Activated effector memory CD4-positive, alpha-beta T cell treated with Interleukin-2 at 50 U/mL for 16 hours (primary cell): ENCODE results near the gene JADE2.
A peak's percentile ranks its signal among the peaks of the same experiment; 100 is the strongest.
"Not testable (repeated sequence)": the region's sequence is repeated elsewhere in the genome, so short reads cannot be mapped to it uniquely, and the experiment has no call there.

Source experiments
- DNase-seq: peaks from one replicate; pipeline ENCODE4 v3.0.0-alpha.2; 2020

Gene JADE2

DNA sequence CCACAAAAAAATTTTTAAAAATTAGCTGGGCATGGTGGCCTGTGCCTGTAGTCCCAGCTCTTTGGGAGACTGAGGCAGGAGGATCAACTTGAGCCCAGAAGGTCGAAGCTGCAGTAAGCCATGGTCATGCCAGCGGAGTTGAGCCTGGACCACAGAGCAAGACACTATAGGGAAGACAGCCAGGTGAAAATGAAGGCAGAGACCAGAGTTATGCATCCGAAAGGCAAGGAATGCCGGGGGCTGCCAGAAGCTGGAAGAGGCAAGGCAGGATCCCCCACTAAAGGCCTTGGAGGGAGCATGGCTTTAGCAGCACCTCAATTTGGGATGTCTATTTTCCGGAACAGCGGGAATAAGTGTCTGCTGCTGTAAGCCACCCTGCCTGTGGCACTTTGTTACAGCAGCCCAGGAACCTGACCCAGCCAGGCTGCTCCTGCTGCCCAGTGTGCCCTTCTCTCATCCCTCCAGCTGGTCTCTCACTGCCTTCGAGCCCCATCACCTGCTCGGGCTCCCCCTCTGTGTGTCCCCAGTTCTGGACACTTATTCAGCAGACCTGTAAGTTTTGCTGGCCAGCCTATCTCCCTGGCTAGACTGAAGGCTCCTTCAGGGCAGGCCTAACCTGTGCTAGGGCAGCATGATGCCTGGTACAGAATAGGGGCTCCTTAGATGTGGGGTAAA lies 16.8 kb upstream of the JADE2 start:
- DNase-seq: no peak

DNA sequence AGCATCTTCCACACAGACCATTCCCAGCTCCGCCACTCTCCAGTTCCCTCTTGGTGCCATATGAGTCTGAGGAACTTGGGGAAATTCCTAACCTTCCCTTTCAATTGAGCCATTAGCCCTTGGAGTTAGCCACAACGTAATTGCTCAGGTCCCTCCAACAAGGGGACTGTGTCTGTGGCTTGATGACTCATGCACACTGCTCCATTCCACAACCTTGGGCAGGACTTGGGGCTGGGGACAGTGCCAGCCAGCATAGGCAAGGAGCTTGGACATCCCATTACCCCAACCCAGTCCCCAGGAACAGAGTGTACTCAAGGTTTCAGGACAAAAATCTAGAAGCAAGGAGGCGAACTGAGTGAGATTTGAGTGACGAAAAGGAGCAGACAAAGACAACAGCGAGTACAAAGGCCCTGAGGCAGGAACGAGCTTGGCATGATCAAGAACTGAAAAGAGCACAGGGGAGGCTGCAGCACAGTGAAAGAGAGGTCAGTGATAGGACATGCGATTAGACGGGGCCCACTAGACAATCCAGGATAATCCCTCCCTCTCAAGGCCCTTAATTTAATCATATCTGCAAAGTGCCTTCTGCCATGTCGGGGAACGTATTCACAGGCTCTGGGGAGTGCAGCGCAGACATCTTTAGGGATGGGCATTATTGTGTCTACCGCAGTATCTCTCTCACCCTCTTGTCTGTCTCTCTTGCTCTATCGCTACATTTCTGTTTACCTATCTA lies 16.0 kb upstream of the JADE2 start:
- no peak for DNase-seq

DNA sequence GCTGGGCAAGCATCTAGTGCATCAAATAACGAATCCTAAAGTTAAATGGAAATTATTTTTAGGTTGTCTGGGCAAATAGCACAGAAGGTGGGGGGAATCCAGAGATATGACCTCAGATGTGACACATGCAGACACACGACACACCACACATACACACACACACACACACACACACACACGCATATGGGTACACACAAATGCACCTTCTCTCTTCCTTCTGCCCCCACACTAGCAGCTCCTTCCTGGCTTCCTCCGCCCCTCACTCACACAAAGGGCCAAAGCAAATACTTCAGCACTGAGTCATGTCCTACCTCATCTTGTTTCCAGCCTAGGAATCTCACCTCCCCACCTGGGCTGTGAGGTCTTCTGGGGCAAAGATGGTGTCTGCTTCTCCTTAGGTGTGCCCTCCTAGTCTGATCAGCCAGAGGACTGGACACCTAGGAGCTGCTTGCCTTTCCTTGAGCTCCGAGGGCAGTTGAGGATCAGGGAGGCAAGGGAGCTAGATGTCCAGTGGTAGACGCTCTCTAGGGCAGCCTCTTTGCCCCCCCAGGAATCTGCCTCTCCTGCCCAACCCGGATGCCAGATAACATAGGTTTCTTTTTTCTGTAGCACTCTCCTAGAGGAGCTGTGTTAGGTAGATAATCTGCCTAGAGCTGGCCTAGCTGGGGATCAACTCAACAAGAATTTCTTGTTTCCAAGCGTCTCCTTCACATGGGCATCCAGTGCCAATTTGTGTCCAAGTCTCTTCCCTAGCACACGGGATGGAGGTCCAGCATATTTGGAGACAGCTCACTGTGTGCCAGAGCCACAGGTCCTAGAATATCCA lies 14.3 kb upstream of the JADE2 start:
- no peak for DNase-seq

DNA sequence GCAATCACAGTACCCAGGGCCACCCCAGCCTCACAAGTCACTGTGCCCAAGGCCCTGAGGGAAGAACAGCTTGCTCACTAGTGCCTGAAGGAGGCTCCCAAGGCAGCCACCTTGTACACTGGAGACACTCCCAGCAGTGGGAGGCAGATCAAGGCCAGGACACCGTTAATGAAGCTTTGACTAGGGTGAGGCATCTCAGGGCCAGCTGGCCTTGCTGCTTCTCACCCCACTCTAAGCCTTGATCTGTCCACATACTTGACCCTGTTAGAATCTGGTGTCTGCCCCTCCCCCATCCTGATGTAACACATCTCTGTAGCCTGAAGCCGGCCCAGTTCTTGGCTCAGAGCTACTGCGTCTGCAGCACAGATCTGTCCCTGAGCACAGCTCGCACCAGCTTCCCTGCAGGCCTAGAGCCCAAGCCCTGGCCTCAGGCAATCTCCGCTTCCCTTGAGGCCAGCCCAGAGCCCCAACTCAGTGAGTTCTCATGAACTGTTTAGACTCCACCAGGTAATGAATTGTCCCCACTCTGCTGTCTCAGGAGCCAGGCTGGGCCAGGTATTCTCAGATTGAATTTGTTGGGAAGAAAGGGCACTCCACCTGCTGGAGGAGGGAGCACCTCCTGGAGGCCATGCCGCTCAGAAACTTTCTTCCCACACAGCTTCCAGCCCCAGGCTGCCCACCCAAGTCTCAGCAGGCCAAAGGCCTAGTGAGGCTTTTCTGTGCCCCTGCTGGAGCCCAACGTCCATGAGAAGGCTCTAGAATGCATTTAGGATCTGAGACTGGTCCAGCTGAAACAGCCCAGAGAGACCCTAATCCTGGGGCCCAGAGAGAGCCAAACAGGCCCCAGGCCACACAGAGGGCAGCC lies 13.4 kb upstream of the JADE2 start:
- no peak for DNase-seq

DNA sequence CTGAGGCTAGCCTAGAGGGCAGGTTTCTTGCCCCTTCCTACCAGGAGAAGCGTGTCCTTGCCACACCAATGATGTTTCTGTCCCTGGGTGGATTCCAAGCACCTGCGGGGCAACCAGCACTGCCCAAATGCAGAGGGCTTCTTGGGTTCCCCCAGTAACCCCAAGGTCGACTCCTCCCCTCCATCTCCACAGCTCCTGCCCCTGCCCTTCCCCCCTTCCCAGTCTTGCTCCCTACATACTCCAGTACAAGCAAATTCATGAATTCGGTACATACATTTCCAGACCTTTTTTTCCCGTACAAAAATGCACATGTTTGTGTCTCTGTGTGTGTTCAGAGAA lies 12.8 kb upstream of the JADE2 start:
- no peak for DNase-seq

DNA sequence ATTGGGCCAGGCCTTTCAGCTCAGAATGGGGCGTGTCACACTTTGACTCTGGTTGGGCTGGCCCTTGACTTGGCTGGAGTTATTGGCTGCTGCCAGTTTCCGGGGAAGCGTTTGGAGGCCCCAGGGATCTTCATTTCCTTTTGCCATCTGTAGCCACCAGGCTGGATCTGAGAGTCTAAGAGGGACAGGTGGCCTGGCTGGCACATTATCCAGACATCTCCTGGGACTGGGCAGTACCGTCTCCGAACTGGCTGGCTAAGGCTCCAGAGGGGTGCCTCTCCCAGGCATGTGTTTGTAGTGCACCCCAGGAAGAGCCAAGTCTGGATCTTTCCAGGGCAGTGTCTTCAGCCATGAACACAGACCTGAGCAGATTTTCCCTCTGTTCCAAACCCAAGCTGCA lies 9.7 kb upstream of the JADE2 start:
- DNase-seq: no peak

DNA sequence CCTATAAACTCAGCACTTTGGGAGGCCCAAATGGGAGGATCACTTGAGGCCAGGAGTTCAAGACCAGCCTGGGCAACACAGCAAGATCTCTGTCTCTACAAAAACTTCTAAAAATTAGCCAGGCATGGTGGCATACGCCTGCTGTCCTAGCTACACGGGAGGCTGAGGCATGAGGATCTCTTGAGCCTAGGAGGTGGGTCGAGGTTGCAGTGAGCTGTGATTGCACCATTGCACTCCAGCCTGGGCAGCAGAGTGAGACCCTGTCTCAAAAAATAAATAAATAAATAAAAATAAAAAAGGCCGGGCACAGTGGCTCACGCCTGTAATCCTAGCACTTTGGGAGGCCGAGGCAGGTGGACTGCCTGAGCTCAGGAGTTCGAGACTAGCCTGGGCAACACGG lies 8.5 kb upstream of the JADE2 start:
- not testable (repeated sequence) for DNase-seq

DNA sequence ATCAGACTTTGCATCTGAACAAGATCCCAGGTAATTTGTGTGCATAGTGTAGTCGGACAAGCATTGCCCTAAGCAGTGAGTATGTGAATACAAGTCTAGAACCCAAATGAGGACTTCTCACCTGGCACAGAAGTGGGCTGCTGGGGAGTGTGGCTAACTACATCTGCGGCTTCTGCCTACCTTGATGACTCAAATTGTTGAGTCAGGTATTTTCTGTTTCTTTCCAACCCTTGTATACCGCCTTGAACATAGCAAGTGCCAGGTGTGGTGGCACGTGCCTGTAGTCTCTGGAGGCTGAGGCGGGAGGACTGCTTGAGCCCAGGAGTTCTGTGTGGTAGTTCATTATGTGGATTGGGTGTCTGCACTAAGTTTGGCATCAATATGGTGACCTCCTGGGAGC lies 7.9 kb upstream of the JADE2 start:
- DNase-seq: no peak

DNA sequence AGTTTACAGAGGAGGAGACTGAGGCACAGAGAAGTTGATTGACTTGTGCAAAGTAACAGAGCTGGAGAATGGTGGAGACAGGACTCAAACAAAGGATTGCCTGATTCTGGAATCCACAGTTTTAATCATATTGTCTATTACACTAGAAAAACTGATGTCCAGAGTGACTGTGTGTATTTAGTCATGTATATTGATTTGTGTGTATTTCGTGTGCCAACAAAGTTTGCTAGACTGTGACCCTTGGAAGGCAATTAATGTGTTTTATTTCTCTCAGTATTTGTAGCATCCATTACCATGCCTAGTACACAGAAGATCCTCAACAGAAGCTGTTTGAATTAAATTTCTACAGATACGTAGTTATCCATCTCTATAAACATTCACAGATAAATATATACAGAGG lies 5.5 kb upstream of the JADE2 start:
- DNase-seq: no peak

DNA sequence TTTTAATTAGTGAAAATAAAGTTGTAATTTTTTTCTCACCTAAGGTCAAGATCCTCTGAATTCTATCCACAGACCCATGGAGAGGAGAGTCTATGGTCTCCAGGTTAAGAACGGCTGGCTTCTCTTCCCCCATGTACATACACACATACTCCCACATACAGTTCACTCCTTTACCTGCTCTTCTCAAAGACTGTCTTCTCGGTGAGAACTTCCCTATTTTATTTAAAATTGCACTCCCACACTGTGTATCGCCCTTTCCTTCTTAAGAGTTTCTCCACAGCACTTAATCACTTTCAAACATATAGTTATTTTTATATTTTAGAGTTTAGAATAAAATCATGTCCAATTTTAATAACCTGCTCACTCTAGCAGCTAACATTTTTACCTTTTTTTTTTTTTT lies 3.6 kb upstream of the JADE2 start:
- no peak for DNase-seq

DNA sequence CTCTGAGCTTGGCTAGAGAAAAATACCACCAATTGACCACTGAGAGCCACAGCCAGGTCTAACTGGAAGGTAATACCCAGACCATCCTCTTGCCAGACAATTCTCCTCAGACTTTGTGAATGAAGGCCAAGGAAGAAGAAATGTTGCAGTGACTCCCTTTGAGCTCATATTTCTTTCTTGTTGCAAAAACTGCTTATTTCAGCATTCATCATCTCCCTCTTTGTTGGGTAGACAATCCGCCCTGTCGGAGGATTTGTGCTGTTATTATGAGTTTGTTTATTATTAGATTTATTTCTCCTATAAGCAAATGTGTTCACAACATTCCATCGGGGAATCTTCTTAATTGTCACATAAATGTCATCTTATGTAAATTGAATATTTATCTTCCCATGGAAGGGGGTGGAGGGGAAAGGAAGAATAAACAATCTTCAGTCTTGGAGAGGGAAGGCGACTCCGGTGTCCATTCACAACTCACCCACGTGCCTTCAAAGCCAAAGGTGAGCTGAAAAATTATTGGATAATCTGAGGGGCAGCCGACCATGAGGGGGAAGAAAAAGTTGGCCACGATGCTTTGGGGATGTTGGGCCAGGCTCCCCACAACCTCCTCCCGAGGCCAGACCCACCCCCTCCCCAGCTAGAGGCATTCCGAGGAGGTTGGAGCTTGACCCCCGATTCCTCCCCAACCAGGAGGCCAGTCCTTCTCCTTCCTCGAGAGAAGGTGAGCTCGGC lies 1.8 kb upstream of the JADE2 start:
- DNase-seq: no peak

DNA sequence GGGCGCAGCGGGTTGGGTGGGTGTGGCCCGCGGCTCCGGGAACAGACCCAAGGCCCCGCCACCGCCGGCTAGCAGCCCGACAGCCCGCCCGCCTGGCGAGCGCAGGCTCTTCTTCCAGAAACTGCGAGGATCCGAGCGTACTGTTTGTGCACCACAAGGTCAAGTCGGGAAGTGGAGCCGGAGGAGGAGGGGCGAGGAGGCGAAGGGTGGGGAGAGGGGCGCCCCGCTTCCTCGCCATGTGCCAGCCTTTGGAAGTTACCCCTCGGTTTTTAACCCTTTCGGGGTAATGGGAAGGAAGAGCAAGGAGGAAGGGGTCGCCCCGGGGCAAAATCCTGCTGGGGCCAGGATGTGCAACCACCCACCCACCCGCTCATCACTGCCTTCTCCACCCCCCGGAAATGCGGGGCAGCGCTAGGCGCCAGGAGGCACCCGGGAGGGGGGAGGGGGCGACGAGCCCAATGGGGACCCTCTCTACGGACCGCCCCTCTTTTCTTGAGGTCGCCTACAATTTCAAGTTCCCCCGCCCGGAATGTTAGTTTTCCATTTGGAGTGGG lies 1.1 kb upstream of the JADE2 start:
- peak; percentile 71 for DNase-seq

DNA sequence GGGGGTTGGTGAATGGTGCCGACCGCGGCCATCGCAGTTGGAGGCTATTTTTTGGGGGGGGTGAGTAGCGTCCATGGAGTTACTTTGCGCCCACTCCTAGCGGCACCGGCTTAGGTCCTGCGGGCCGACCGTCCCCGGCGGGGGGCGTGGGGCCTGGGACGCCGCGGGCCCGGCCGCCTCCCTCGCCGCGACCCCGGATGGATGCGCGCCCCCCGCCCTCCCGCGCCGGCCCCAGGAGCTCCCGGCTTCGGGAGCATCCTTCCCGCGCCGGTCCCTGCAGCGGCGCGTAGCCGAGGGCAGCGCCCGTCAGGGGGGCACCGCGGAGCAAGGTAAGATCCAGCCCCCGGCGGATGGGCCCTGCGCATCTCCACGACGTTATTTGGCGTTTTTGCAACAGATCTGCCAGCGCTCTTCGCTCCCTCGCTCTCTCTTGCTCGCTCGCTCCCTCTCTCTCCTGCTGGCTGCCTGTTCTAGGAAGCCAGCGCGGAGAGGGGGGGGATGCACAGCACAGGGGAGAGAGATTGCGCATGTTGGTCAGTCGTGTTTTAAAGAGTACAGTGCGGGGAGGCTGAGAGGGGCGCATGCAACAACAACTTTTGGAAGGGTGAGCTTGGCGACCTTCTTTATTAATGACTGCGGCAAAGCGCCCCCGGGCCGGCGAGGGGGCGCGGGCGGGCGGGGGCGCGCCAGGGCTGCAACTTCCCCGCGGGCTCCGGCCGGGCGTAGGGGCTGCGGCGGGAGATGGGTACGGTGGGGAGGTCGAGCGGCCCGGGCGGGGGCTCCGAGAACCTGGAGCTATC lies 413 bp downstream of the JADE2 start:
- peak; percentile 61 for DNase-seq

DNA sequence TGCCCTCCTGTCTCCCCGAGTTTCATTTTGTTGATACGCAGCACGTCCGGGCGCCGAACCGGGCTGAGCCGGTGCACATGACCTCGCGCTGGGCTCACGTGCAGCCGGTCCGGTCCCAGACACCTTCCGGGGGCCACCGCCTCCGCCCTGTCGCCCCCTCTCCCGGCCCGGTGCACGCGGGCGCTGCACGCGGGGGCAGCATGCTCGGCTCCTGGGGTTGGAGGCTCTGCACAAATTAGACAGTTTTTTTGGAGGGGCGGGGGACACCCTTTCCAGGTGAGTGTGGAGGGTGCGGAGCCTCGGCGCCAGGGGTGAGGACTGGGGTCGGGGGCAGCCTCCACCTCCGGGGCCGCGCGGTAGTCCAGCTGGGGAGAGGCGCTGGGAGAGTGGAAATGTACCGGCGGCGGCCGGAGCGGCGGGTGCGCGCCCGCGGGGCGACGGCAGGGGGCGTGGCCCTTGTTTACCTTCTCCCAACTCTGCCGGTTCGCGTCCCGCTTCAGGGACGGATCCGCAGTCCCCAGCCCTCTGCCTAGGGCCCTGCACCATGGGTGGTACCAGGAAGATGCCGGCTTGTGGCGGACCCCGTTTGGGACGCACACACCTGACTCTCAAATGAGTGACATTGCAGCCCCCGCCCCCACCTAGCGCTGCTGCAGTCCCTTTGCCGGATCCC lies 1.1 kb downstream of the JADE2 start:
- DNase-seq: peak; percentile 56

DNA sequence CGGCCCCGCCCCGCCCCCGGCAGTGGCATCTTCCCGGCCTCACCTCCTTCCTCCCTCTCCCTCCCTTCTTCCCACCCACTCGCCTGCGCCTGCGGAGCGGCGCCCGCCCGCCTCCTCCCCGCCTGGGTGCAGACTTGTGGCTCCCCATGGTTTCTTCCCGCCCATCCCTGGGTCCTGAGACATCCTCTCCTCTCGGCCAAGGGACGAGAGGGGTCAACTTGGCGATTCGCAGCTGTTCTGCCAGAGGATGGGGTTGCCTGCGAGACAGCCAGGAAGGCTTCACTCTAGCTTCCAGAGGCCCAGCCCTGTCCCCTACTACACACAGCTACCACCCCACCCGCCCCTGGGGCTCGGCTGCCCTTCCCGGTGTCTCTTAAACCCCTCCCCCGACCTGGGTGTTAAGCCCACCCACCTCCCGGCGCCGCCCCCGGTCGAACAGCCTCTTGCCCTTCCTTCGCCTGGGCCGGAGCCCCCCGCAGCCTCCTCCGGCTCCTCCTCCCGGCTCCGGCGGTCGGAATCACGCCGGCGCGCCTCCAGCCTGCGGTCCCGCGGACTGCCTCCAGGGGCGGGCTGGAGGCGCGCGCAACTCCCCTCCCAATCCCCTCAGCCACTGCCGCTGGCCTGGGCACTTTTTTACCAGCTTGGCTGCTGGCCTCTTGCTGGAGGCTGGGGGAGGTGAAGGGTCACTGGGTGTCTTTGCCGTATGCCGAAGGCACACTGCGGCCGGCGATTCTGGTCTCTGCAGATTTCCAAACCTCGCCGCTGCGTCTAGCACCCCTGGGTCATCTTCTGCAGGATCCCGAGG lies 1.9 kb downstream of the JADE2 start:
- peak; percentile 60 for DNase-seq

DNA sequence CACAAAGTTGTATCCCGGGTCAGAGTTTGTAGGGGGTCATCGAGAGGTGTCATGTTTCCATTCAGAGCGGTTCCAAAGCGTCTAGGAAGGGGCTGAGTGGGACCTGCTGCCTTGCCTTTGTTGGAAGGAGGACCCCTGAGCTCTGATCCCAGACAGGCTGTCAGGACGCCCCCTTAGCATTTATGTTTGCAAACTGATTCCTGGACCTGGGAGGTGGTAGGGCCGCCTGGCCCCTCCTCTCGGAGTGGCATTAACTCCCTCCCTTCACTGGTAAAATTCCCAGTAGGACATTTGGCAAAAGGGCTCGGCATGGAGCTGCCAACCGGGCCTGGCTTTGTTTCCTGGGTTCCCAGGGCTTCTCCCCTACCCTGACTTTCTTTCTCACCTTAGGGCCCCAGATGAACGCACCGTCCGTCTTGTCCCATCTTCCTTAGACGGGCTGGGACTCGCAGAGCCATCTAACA lies 2.5 kb downstream of the JADE2 start:
- DNase-seq: no peak

DNA sequence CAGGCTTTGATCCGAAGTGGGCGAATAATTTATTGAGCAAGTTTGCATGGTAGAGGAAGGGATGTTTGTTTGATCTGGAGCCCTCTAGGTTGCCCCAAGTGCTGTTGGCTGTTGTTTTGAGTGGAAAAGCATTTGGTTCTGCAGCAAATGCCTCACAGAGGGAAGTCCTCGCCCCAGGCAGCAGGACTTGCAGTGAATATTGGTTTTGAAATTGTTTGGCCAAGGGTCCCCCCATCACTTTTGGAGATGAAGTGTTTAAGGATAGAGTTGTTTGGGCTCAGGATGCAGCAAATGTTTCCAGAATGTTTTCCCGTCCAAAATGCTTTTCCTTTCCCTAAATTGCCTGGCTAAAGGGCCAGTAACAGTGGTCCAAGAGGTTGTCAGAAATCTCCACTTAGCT lies 3.1 kb downstream of the JADE2 start:
- no peak for DNase-seq

DNA sequence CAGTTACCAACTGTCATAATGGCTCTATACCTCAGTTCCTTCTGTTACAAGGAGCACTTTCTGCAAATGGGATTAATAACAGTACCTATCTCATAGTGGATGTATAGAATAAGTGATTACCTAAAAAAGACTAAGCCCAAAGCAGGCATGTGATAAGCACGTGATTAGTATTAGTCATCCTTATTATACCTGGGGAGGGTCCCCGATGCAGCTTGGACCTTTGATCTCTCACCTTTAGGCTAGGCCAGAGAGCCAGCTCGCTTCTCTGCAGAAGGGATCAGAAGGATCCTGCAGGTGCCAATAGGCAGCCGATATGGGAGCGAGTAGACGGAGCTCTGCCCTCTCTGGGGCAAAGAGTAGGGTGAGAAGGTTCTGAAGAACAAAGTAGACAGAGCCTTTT lies 4.0 kb downstream of the JADE2 start:
- no peak for DNase-seq

DNA sequence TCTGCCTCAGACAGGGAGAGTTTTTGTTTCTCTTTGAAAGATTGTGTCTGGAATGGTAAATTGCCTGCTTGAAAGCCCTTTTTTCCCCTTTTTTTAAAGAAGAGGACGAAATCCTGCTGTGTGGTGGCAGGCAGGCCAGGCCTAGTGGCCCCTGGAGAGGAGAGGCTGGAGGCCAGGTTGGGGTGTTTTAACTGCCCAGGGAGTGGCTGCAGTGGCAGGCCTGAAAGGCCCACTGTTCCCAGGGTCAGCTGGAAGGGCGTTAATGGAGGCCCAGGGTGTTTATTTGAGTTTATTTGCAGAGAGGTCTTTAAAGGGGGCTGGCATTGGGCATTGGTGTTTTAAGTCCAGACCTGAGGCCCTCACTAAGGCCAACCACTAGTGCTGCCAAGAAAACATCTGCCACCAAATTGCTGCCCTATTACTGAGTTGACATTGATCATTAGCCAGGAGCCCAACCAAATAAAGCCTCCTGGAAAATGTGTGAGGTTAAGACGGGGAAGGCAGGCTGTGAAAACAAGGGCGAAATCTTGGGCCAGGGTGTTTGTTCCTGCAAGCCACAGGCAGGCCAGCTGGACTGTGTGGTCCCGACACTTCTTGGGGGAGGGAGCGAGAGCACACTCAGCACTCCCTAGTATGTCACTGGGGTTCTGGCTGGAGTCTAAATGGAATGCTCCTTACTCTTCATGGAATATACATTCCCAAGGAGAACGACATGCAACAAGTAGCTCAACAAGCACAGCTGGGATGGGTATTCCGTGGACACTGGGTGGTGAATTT lies 5.0 kb downstream of the JADE2 start:
- no peak for DNase-seq
